HCT116 (cell line): Measurements from ENCODE around the gene CACNA1E.

Experiments used
- ATF3 ChIP-seq: IDR thresholded peaks from 2 replicates; pipeline ENCODE4 v1.6.1; 2012
- CTCF ChIP-seq, 3 experiments: fragments of 200-600 bp in 1 of 3; sonication (generic) in 1 of 3; IDR thresholded peaks in 2 of 3; conservative IDR thresholded peaks in 1 of 3; 2 replicates each; pipeline ENCODE4 v1.5.1; 2012 to 2017; ENCODE audit warnings: low read depth in 2 of 3, low read length in 2 of 3, antibody characterized with exemption in 1 of 3, borderline replicate concordance in 1 of 3, control low read depth in 1 of 3, mild to moderate bottlenecking in 1 of 3, mixed read lengths in 1 of 3, mixed run types in 1 of 3, moderate library complexity in 1 of 3; ENCODE audit not compliant: insufficient read depth in 1 of 3
- EGR1 ChIP-seq: IDR thresholded peaks from 2 replicates; pipeline ENCODE4 v1.6.1; 2012; ENCODE audit warnings: low read depth
- EZH2 ChIP-seq: fragments of 200-600 bp; sonication (generic); IDR thresholded peaks from 2 replicates; pipeline ENCODE4 v1.6.1; 2017; ENCODE audit warnings: antibody characterized with exemption, mixed run types
- MAX ChIP-seq: IDR thresholded peaks from 2 replicates; pipeline ENCODE4 v1.6.1; 2012
- POLR2A ChIP-seq: IDR thresholded peaks from 2 replicates; pipeline ENCODE4 v1.7.0; 2011; ENCODE audit warnings: borderline replicate concordance; ENCODE audit not compliant: insufficient read depth, insufficient read length; ENCODE audit errors: extremely low read depth
- RAD21 ChIP-seq: IDR thresholded peaks from 2 replicates; pipeline ENCODE4 v1.6.1; 2012; ENCODE audit warnings: low read depth, mild to moderate bottlenecking
- YY1 ChIP-seq: IDR thresholded peaks from 2 replicates; pipeline ENCODE4 v1.6.1; 2011; ENCODE audit warnings: low read length, low read depth, moderate library complexity, mild to moderate bottlenecking; ENCODE audit not compliant: insufficient replicate concordance; ENCODE audit errors: extremely low read depth

- TF ChIP-seq RAD21 (no peak), POLR2A (no peak), ATF3 (no peak), EZH2 (no peak), CTCF (IDR thresholded peaks at IDR 0.05 in 2 of 3, conservative IDR thresholded peaks at IDR 0.05 in 1 of 3; ENCODE audit: borderline replicate concordance in 1 of 3, insufficient read depth in 1 of 3, low read depth in 2 of 3, low read length in 2 of 3) (no peak), EGR1 (no peak), MAX (no peak), YY1 (no peak)
Measured at GRCh38 chr1:181846001-181846645, 362.8 kb downstream of the CACNA1E start.
